ENCODE data around the gene RBM44. TPM values are rescaled to one million over a fixed set of nuclear protein-coding genes. Genes with fewer than 3 reads are reported as not detected.
A peak's percentile ranks its signal among the peaks of the same experiment; 100 is the strongest.
"Not testable (repeated sequence)": the region's sequence is repeated elsewhere in the genome, so short reads cannot be mapped to it uniquely, and the experiment has no call there.

Gene RBM44
- total RNA-seq, 1 donor from 2014 or later = 0.41 TPM

DNA sequence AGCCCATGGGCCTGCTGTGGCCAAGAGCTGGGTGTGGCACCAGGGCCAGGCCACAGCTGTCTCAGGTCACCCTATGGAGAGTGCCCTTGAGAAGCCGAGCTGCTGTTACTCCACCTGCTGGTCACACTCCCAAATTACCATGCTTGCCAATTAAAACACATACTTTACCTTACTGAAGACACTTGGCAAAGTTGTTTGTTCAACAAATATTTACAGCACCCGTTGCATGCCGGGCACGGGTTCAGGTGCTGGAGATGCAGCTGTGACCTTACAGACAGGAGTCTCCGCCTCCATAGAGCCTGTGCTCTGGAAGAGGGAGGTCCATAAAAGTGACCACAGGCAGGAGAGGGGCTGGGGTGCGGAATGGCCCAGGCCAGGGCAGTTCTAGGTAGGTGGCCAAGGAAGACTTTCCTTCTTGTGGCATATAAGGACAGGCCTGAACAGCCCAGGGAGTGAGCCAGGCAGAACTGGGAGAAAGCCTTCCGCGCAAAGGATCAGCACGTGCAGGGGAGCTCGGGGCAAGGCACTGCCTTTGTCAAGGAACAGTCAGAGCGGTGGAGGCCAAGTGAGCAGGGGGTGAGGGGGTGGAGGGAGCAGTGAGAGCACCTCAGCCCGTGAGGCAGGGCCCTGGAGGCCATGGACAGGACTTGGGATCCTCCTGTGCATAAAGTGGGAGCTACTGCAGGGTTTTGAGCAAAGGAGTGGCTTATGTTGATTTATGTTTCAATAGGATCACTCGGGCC, 23.6 kb upstream of the RBM44 start:
- H3K4me3 Mint-ChIP-seq = no peak overlapping the region
- no peaks in the 10 kb centered on the region for H3K27me3 Mint-ChIP-seq
- peaks cover 4% of the 10 kb centered on the region for H3K9me3 Mint-ChIP-seq
- no peak for DNase-seq (ENCODE audit: extremely low spot score, unreplicated experiment)
- TF ChIP-seq, protein P1, sequence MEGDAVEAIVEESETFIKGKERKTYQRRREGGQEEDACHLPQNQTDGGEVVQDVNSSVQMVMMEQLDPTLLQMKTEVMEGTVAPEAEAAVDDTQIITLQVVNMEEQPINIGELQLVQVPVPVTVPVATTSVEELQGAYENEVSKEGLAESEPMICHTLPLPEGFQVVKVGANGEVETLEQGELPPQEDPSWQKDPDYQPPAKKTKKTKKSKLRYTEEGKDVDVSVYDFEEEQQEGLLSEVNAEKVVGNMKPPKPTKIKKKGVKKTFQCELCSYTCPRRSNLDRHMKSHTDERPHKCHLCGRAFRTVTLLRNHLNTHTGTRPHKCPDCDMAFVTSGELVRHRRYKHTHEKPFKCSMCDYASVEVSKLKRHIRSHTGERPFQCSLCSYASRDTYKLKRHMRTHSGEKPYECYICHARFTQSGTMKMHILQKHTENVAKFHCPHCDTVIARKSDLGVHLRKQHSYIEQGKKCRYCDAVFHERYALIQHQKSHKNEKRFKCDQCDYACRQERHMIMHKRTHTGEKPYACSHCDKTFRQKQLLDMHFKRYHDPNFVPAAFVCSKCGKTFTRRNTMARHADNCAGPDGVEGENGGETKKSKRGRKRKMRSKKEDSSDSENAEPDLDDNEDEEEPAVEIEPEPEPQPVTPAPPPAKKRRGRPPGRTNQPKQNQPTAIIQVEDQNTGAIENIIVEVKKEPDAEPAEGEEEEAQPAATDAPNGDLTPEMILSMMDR (conservative IDR thresholded peaks at IDR 0.05) = peak; percentile 79
- H3K4me1 Mint-ChIP-seq (ENCODE audit: unreplicated experiment) = peaks cover 10% of the 10 kb centered on the region
- peaks cover 37% of the 10 kb centered on the region for H3K36me3 Mint-ChIP-seq
- no peak overlapping the region for H3K27ac Mint-ChIP-seq

DNA sequence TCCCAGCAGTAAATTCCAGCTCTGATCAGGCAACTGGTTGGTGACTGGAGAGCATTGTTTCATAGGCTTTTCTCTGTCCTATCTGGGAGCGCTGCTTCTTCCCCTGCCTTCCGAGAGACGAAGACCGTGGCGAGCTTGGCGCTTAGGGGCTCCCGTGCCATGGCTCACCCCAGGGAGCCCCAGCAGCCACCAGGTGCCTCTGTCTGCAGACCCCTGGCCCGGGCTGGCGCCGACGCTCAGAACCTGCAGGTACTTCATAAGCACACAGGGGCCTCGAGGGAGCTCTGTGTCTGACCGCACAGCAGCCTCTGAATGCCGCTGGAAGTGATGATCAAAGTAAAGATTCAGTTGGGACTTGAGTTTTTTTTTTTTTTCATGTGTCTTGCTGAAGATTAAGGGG, 19.1 kb upstream of the RBM44 start:
- Mint-ChIP-seq H3K4me3 (no peak overlapping the region), H3K4me1 (ENCODE audit: unreplicated experiment) (peaks cover 5% of the 10 kb centered on the region), H3K27ac (no peak overlapping the region), H3K36me3 (peaks cover 37% of the 10 kb centered on the region), H3K9me3 (peaks cover 4% of the 10 kb centered on the region), H3K27me3 (no peaks in the 10 kb centered on the region)
- DNase-seq (ENCODE audit: extremely low spot score, unreplicated experiment) = no peak
- TF ChIP-seq, protein P1 (conservative IDR thresholded peaks at IDR 0.05) = no peak

DNA sequence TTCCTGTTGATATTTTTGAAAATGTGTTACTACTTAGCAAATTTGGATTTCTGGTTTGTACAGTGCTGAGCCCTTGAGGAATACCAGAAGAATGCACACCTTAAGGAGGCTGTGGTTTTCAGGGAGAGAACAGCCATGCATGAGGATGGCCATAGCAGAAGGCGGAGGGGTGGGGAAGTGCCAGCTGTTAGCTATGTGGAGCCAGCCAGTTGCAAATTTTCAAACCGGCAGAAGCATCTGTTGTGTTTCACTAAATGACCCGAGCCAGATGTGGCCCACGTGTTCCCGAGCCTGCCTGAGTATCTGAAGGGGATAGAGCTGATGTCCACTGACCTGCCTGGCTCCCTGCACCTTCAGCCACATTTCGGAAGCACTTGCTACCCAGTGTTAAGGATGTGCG, 16.4 kb upstream of the RBM44 start:
- peaks cover 32% of the 10 kb centered on the region for H3K36me3 Mint-ChIP-seq
- H3K27ac Mint-ChIP-seq = peak overlapping the region; percentile 31

DNA sequence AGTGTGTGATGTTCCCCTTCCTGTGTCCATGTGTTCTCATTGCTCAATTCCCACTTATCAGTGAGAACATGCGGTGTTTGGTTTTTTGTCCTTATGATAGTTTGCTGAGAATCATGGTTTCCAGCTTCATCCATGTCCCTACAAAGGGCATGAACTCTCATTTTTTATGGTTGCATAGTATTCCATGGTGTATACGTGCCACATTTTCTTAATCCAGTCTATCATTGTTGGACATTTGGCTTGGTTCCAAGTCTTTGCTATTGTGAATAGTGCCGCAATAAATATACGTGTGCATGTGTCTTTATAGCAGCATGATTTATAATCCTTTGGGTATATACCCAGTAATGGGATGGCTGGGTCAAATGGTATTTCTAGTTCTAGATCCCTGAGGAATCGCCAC, 14.9 kb upstream of the RBM44 start:
- H3K27ac Mint-ChIP-seq; H3K9me3 Mint-ChIP-seq; DNase-seq (ENCODE audit: extremely low spot score, unreplicated experiment); H3K4me3 Mint-ChIP-seq; H3K4me1 Mint-ChIP-seq (ENCODE audit: unreplicated experiment); H3K27me3 Mint-ChIP-seq: not testable (repeated sequence)
- peaks cover 22% of the 10 kb centered on the region for H3K36me3 Mint-ChIP-seq

More for the DNA sequence above, 16.4 kb upstream of the RBM44 start:
- no peaks in the 10 kb centered on the region for H3K27me3 Mint-ChIP-seq
- no peaks in the 10 kb centered on the region for H3K4me1 Mint-ChIP-seq (ENCODE audit: unreplicated experiment)
- TF ChIP-seq, protein P1 (conservative IDR thresholded peaks at IDR 0.05) = no peak
- H3K4me3 Mint-ChIP-seq = no peak overlapping the region
- no peak for DNase-seq (ENCODE audit: extremely low spot score, unreplicated experiment)
- H3K9me3 Mint-ChIP-seq = peaks cover 4% of the 10 kb centered on the region

DNA sequence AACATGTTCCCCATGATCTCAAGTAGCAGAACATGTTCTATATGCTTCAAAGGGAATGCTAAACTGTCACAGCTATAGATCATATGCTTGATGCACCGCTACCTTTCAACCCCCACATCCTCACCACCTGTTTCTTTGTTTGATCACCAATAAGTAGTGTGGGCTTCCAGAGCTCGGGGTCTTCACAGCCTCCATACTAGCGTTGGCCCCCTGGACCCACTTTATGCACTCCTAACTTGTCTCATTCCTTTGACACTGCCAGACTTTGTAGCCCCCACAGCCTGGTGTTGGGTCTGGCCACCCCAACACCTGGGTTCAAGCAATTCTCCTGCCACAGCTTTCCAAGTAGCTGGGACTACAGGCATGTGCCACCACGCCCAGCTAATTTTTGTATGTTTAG, 11.6 kb upstream of the RBM44 start:
- H3K9me3 Mint-ChIP-seq = no peaks in the 10 kb centered on the region
- no peak for DNase-seq (ENCODE audit: extremely low spot score, unreplicated experiment)
- H3K27me3 Mint-ChIP-seq = no peaks in the 10 kb centered on the region
- TF ChIP-seq, protein P1 (conservative IDR thresholded peaks at IDR 0.05) = no peak
- peaks cover 10% of the 10 kb centered on the region for H3K36me3 Mint-ChIP-seq
- H3K4me3 Mint-ChIP-seq = no peak overlapping the region
- H3K27ac Mint-ChIP-seq = no peak overlapping the region
- H3K4me1 Mint-ChIP-seq (ENCODE audit: unreplicated experiment) = peaks cover 4% of the 10 kb centered on the region

DNA sequence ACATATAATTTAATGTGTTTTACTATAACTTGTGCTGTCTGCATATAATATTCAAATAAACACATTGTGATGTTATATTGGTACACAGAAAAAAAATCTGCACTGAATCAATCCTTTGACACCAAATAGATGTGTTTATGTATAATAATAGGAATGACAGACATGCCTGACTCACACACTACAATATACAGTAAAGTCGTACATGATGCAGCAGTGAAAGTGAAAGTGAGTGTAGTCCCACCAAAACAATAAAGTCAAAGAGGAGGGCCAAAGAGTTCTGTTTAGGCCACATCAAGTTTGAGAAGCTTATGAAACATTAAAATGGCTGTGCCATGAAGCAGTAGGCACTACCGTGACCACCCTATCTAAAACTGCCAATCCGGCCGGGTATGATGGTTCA, 8.2 kb upstream of the RBM44 start:
- H3K4me1 Mint-ChIP-seq (ENCODE audit: unreplicated experiment) = peaks cover 4% of the 10 kb centered on the region
- H3K27me3 Mint-ChIP-seq = no peaks in the 10 kb centered on the region
- no peaks in the 10 kb centered on the region for H3K9me3 Mint-ChIP-seq
- no peak overlapping the region for H3K27ac Mint-ChIP-seq
- TF ChIP-seq, protein P1 (conservative IDR thresholded peaks at IDR 0.05) = no peak
- H3K36me3 Mint-ChIP-seq = peaks cover 8% of the 10 kb centered on the region
- H3K4me3 Mint-ChIP-seq = no peak overlapping the region
- DNase-seq (ENCODE audit: extremely low spot score, unreplicated experiment) = no peak

Measured in type B pancreatic cell (in vitro differentiated cells).